Stimulated activated CD4-positive, alpha-beta T cell treated with anti-CD3 and anti-CD28 coated beads, Interleukin-1b, Interleukin-23, amount 100 ng/mL, for 48 hours (primary cell): Measurements from ENCODE around the gene MMRN2.

Experiments
- DNase-seq: peaks from one replicate; pipeline ENCODE4 v3.0.0-alpha.2; 2020

MMRN2 gene

GRCh38 chr10:86968994-86969355, 11.6 kb upstream of the MMRN2 start:
- DNase-seq = no peak

GRCh38 chr10:86968271-86968993, 11.0 kb upstream of the MMRN2 start, which contains the start of gene ADIRF:
ADIRF (plus strand) TSS chr10:86968482; CDS start chr10:86968545, 63 bp downstream.
- no peak for DNase-seq

- no peak for DNase-seq
These were observed 10.1 kb upstream of the MMRN2 start for GRCh38 chr10:86967481-86967941.

GRCh38 chr10:86965986-86966654, 8.7 kb upstream of the MMRN2 start:
- DNase-seq = peak; percentile 32

GRCh38 chr10:86964847-86965190, 7.4 kb upstream of the MMRN2 start:
- no peak for DNase-seq

GRCh38 chr10:86964061-86964846, 6.8 kb upstream of the MMRN2 start:
- no peak for DNase-seq

- DNase-seq = no peak
These were observed 6.0 kb upstream of the MMRN2 start for GRCh38 chr10:86963341-86963919.

GRCh38 chr10:86962981-86963310, 5.5 kb upstream of the MMRN2 start:
- DNase-seq = no peak

- no peak for DNase-seq
These were observed 4.9 kb upstream of the MMRN2 start for GRCh38 chr10:86962136-86962980.

GRCh38 chr10:86961481-86962091, 4.2 kb upstream of the MMRN2 start:
- no peak for DNase-seq

GRCh38 chr10:86960863-86961434, 3.5 kb upstream of the MMRN2 start:
- DNase-seq = no peak

- DNase-seq = peak; percentile 53
These were observed 2.8 kb upstream of the MMRN2 start for GRCh38 chr10:86960003-86960862.

GRCh38 chr10:86959737-86960002, 2.3 kb upstream of the MMRN2 start:
- no peak for DNase-seq

- DNase-seq = no peak
These were observed 1.7 kb upstream of the MMRN2 start for GRCh38 chr10:86958901-86959736.

GRCh38 chr10:86958116-86958900, 893 bp upstream of the MMRN2 start, which contains the start of gene SNCG:
SNCG (plus strand) TSS chr10:86958599; CDS start chr10:86958698, 99 bp downstream.
- DNase-seq = no peak

GRCh38 chr10:86956848-86957448, 467 bp downstream of the MMRN2 start:
- DNase-seq = no peak

- no peak for DNase-seq
These were observed 1.1 kb downstream of the MMRN2 start for GRCh38 chr10:86956195-86956847.
